H1 (cell line): Measurements from ENCODE around the gene HOXD10. TPM values are rescaled to one million over a fixed set of nuclear protein-coding genes. Genes with fewer than 3 reads are reported as not detected.

Source experiments
- CTCF ChIA-PET: fragments of 300-600 bp; sonication (Branson Sonifier 250); formaldehyde crosslinking; loops from one replicate; lab custom pipeline; 2021; ENCODE audit not compliant: partially characterized antibody; lab: Charles Lee
- POLR2A ChIA-PET: fragments of 300-600 bp; sonication (Branson Sonifier 250); formaldehyde crosslinking; loops from one replicate; lab custom pipeline; 2021; ENCODE audit warnings: inconsistent platforms; ENCODE audit not compliant: partially characterized antibody; lab: Charles Lee
- DNase-seq, 2 experiments: peaks; one replicate each; pipeline versions ENCODE4 v3.0.0 to v3.0.0-alpha.2; 2010 to 2022; ENCODE audit warnings: low spot score in 2 of 2, low read depth in 1 of 2, mixed read lengths in 1 of 2
- FAIRE-seq: peaks from 2 replicates; lab custom pipeline; 2011; peaks lifted over from hg19 to GRCh38; lab: Jason Lieb, UNC
- H2AFZ ChIP-seq: 2 replicates; pipeline ENCODE4 v1.8.1; 2012; ENCODE audit warnings: low read length, inconsistent platforms
- H2AK5ac ChIP-seq: 2 replicates; pipeline ENCODE4 v1.6.1; 2013; ENCODE audit warnings: low read depth, low read length
- H2BK120ac ChIP-seq: replicated peaks from 2 replicates; pipeline ENCODE3; 2013; ENCODE audit warnings: low read depth, low read length, inconsistent platforms
- H2BK12ac ChIP-seq: 2 replicates; pipeline ENCODE4 v1.6.1; 2013; ENCODE audit warnings: low read depth, low read length
- H2BK15ac ChIP-seq: 2 replicates; pipeline ENCODE4 v1.6.1; 2013; ENCODE audit warnings: low read length
- H2BK20ac ChIP-seq: 2 replicates; pipeline ENCODE4 v1.6.1; 2013; ENCODE audit warnings: low read length
- H2BK5ac ChIP-seq: 2 replicates; pipeline ENCODE4 v1.6.1; 2013; ENCODE audit warnings: low read depth, low read length
- H3K14ac ChIP-seq: 2 replicates; pipeline ENCODE4 v1.6.1; 2013; ENCODE audit warnings: inconsistent platforms; ENCODE audit not compliant: insufficient read length
- H3K18ac ChIP-seq: 2 replicates; pipeline ENCODE4 v1.6.1; 2013; ENCODE audit warnings: low read length; ENCODE audit errors: extremely low read depth
- H3K23ac ChIP-seq: 2 replicates; pipeline ENCODE4 v1.6.1; 2013; ENCODE audit warnings: inconsistent platforms; ENCODE audit not compliant: insufficient read length
- H3K23me2 ChIP-seq: 2 replicates; pipeline ENCODE4 v1.6.1; 2013; ENCODE audit warnings: low read depth, low read length
- H3K27ac ChIP-seq: 2 replicates; pipeline ENCODE4 v1.6.1; 2011; ENCODE audit warnings: low read depth, low read length, inconsistent platforms
- H3K27me3 ChIP-seq, 4 experiments: replicated peaks in 1 of 4; 1 replicate in 1 of 4; 2 replicates in 3 of 4; pipeline versions ENCODE4 v1.6.1 to v1.8.1; 2011 to 2013; ENCODE audit warnings: low read length in 3 of 4, mild to moderate bottlenecking in 3 of 4, inconsistent platforms in 2 of 4, mixed read lengths in 2 of 4, moderate library complexity in 1 of 4; ENCODE audit not compliant: control insufficient read depth in 3 of 4, insufficient read depth in 3 of 4; ENCODE audit errors: extremely low read depth in 1 of 4
- H3K36me3 ChIP-seq, 4 experiments: 2 replicates each; pipeline versions ENCODE4 v1.6.1 to v1.8.1; 2011 to 2013; ENCODE audit warnings: mild to moderate bottlenecking in 4 of 4, low read length in 3 of 4, moderate library complexity in 2 of 4, control low read depth in 1 of 4, inconsistent platforms in 1 of 4; ENCODE audit not compliant: insufficient read depth in 4 of 4, control insufficient read depth in 2 of 4
- H3K4ac ChIP-seq: replicated peaks from 2 replicates; pipeline ENCODE3; 2013; ENCODE audit warnings: low read length, low read depth, mixed read lengths, inconsistent platforms; ENCODE audit not compliant: insufficient read length
- H3K4me1 ChIP-seq, 4 experiments: replicated peaks in 1 of 4; 1 replicate in 1 of 4; 2 replicates in 3 of 4; pipeline versions ENCODE4 v1.6.1 to v1.8.1; 2011 to 2013; ENCODE audit warnings: low read length in 3 of 4, inconsistent platforms in 2 of 4, mixed read lengths in 1 of 4; ENCODE audit not compliant: insufficient read depth in 4 of 4, control insufficient read depth in 3 of 4
- H3K4me2 ChIP-seq, 2 experiments: 2 replicates each; pipeline versions ENCODE4 v1.6.1 to v1.8.1; 2011 to 2013; ENCODE audit warnings: low read depth in 2 of 2, low read length in 2 of 2, control low read depth in 1 of 2, inconsistent platforms in 1 of 2, mild to moderate bottlenecking in 1 of 2; ENCODE audit not compliant: insufficient read depth in 1 of 2
- H3K4me3 ChIP-seq, 4 experiments: fragments of 200-600, 300-600 bp in 1 of 4; sonication (generic), shearing (Covaris generic), sonication (Bioruptor Twin) in 1 of 4; 2 replicates each; pipeline versions ENCODE4 v1.5.1 to v1.8.1; 2011 to 2016; ENCODE audit warnings: low read length in 4 of 4, low read depth in 3 of 4, control low read depth in 2 of 4, inconsistent platforms in 2 of 4, mild to moderate bottlenecking in 2 of 4, mixed read lengths in 1 of 4, moderate library complexity in 1 of 4; ENCODE audit not compliant: insufficient read depth in 2 of 4; ENCODE audit errors: extremely low read depth in 1 of 4
- H3K56ac ChIP-seq: replicated peaks from 2 replicates; pipeline ENCODE3; 2013; ENCODE audit warnings: low read depth, mild to moderate bottlenecking, mixed read lengths, low read length, inconsistent platforms; ENCODE audit not compliant: insufficient read length
- H3K79me1 ChIP-seq: 2 replicates; pipeline ENCODE4 v1.6.1; 2013; ENCODE audit warnings: low read depth, low read length, control low read depth
- H3K79me2 ChIP-seq, 2 experiments: 2 replicates each; pipeline versions ENCODE4 v1.6.1 to v1.8.1; 2012 to 2013; ENCODE audit warnings: low read length in 2 of 2, mild to moderate bottlenecking in 2 of 2, inconsistent platforms in 1 of 2; ENCODE audit not compliant: insufficient read depth in 2 of 2, control insufficient read depth in 1 of 2
- H3K9ac ChIP-seq, 4 experiments: replicated peaks in 1 of 4; 1 replicate in 1 of 4; 2 replicates in 3 of 4; pipeline versions ENCODE4 v1.6.1 to v1.8.1; 2011 to 2013; ENCODE audit warnings: low read depth in 3 of 4, low read length in 3 of 4, control low read depth in 2 of 4, mild to moderate bottlenecking in 2 of 4, moderate library complexity in 2 of 4, inconsistent platforms in 1 of 4; ENCODE audit errors: extremely low read depth in 1 of 4
- H3K9me3 ChIP-seq, 2 experiments: 2 replicates each; pipeline versions ENCODE4 v1.6.1 to v1.8.1; 2012 to 2013; ENCODE audit warnings: mild to moderate bottlenecking in 2 of 2, moderate library complexity in 2 of 2, control low read depth in 1 of 2, inconsistent platforms in 1 of 2, low read depth in 1 of 2, low read length in 1 of 2, mixed read lengths in 1 of 2; ENCODE audit not compliant: insufficient read depth in 2 of 2
- H4K20me1 ChIP-seq, 2 experiments: replicated peaks in 1 of 2; 2 replicates each; pipeline versions ENCODE3 to v1.8.1; 2011 to 2013; ENCODE audit warnings: inconsistent platforms in 2 of 2, low read length in 2 of 2, mild to moderate bottlenecking in 1 of 2; ENCODE audit not compliant: insufficient read depth in 2 of 2, control insufficient read depth in 1 of 2
- H4K5ac ChIP-seq: 2 replicates; pipeline ENCODE4 v1.6.1; 2013; ENCODE audit warnings: low read length, low read depth, mixed read lengths, inconsistent platforms; ENCODE audit not compliant: insufficient read length
- H4K8ac ChIP-seq: 2 replicates; pipeline ENCODE4 v1.8.0; 2013; ENCODE audit warnings: mild to moderate bottlenecking, moderate library complexity, low read length, inconsistent platforms; ENCODE audit not compliant: insufficient read depth; ENCODE audit errors: extremely low read depth
- H4K91ac ChIP-seq: replicated peaks from 2 replicates; pipeline ENCODE3; 2013; ENCODE audit warnings: low read length, mixed read lengths, inconsistent platforms; ENCODE audit not compliant: insufficient read length
- ATF3 ChIP-seq: IDR thresholded peaks from 2 replicates; pipeline ENCODE4 v1.6.1; 2011; ENCODE audit warnings: low read depth, mild to moderate bottlenecking, low read length; ENCODE audit not compliant: insufficient read depth
- CBX8 ChIP-seq: fragments of 300-800, 300-1000 bp; sonication (generic); IDR thresholded peaks from 2 replicates; pipeline ENCODE4 v1.7.1; 2016; ENCODE audit warnings: low read depth, low read length, borderline replicate concordance
- EP300 ChIP-seq, 2 experiments: IDR thresholded peaks; 1 replicate in 1 of 2; 2 replicates in 1 of 2; pipeline ENCODE4 v1.6.1; 2011 to 2012; ENCODE audit warnings: low read depth in 2 of 2, low read length in 2 of 2, mild to moderate bottlenecking in 2 of 2, borderline replicate concordance in 1 of 2, inconsistent platforms in 1 of 2, moderate library complexity in 1 of 2
- HDAC2 ChIP-seq, 2 experiments: fragments of 300-600 bp in 1 of 2; sonication (generic) in 1 of 2; IDR thresholded peaks; 2 replicates each; pipeline ENCODE4 v1.6.1; 2011 to 2012; ENCODE audit warnings: low read depth in 2 of 2, low read length in 2 of 2, mild to moderate bottlenecking in 2 of 2, moderate library complexity in 2 of 2, borderline replicate concordance in 1 of 2, inconsistent platforms in 1 of 2
- NANOG ChIP-seq: IDR thresholded peaks from 2 replicates; pipeline ENCODE4 v1.6.1; 2011; ENCODE audit warnings: low read length, low read depth, mild to moderate bottlenecking, inconsistent platforms; ENCODE audit not compliant: insufficient read depth, poor library complexity, severe bottlenecking
- WGBS, 2 experiments: shearing (Covaris generic) in 1 of 2; methylation state at CpG; one replicate each; pipeline versions ENCODE4 v1.1.6 to v1.1.7; 2013 to 2015; ENCODE audit warnings: low lambda C conversion rate in 2 of 2, mixed read lengths in 2 of 2, inconsistent platforms in 1 of 2, low coverage in 1 of 2, missing lambda C conversion rate in 1 of 2; ENCODE audit not compliant: insufficient replicate concordance in 2 of 2, insufficient coverage in 1 of 2, insufficient read length in 1 of 2; ENCODE audit errors: extremely low coverage in 1 of 2, missing lambda C conversion rate in 1 of 2; 5-methylcytosine and 5-hydroxymethylcytosine counted together
- polyA plus RNA-seq, 7 experiments: library from polyadenylated mRNA; depleted of rRNA in 3 of 7; stranded (reverse) in 5 of 7; unstranded in 2 of 7; fragments of >200 nt in 5 of 7; fragments of 200-250 nt in 2 of 7; gene quantifications; 1 replicate in 5 of 7; 2 replicates in 1 of 7; 4 replicates in 1 of 7; pipeline versions ENCODE4 v1.2.1 to v1.2.3, GENCODE V29; 2011 to 2013; ENCODE audit warnings: missing spikeins in 2 of 7, mixed read lengths in 2 of 7
- total RNA-seq: library from RNA; stranded (reverse); fragmentation: NEBNext Ultra II Directional; extraction: Animal tissue kit (Norgen Biotek cat#: 25700); gene quantifications from 2 replicates; pipeline ENCODE4 v1.2.1, GENCODE V29; 2021

Gene HOXD10
- total and polyA plus RNA-seq, 2 of the 8 experiments (the other 6 are each of a cell fraction or from before 2014, with no cell fraction given), result not detected

GRCh38 chr2:176083796-176084261 lies 32.7 kb upstream of the HOXD10 start, which contains the start of gene EVX2:
EVX2 (minus strand) TSS chr2:176083962; CDS start chr2:176083776, 186 bp downstream.
- H4K20me1 ChIP-seq, result peaks cover 14 to 23% of the 10 kb centered on the region in 2 experiments
- peak within 1 kb of the TSS; percentile 45 to 50 for H3K4me2 ChIP-seq
- CTCF ChIA-PET, result interaction anchor here (0.6 to 7.8 kb wide), 10 partner anchors 8 to 718 kb away, joined by 3 to 130 read pairs (median 6); partner anchors contain the start of genes HOXD12 and HOXD13
- no peak for FAIRE-seq
- peaks cover 93 to 98% (median 96%) of the 10 kb centered on the region in 4 experiments for H3K27me3 ChIP-seq
- no peaks in the 10 kb centered on the region; a peak in 1 of 4 replicates for H3K9me3 ChIP-seq
- H2BK15ac ChIP-seq, result no peak within 1 kb of the TSS
- POLR2A ChIA-PET, result interaction anchor here (0.7 to 1.8 kb wide), 2 partner anchors 10 to 1511 kb away, joined by 3 to 7 read pairs; no protein-coding TSS in a partner anchor
- 14% methylated on average over 25 of the region's 27 CpGs; no CpG with 5 or more reads in 1 of the 2 experiments for WGBS, 2 experiments
- H3K4me3 ChIP-seq, result peak within 1 kb of the TSS in 1 of 4 experiments; percentile 52; a peak in 3 of 8 replicates
- no peak within 1 kb of the TSS for H3K4ac ChIP-seq
- peak within 1 kb of the TSS; percentile 46; the same call in 1 of the 2 replicates for H4K8ac ChIP-seq
- no peak within 1 kb of the TSS for H3K9ac ChIP-seq
- no peaks in the 10 kb centered on the region for H3K79me1 ChIP-seq
- no peak within 1 kb of the TSS for H3K23ac ChIP-seq
- no peak within 1 kb of the TSS for H3K14ac ChIP-seq
- H3K79me2 ChIP-seq, result no peaks in the 10 kb centered on the region
- H2BK20ac ChIP-seq, result no peak within 1 kb of the TSS
- H3K56ac ChIP-seq, result no peak within 1 kb of the TSS
- peaks cover 0 to 2% (median 0%) of the 10 kb centered on the region in 4 experiments; a peak in 1 of 8 replicates for H3K36me3 ChIP-seq
- H3K27ac ChIP-seq, result no peak within 1 kb of the TSS
- H2BK5ac ChIP-seq, result no peak within 1 kb of the TSS
- TF ChIP-seq EP300 (IDR thresholded peaks at IDR 0.05; ENCODE audit: borderline replicate concordance in 1 of 2, low read depth in 2 of 2, low read length in 2 of 2) (no peak), NANOG (no peak), HDAC2 (IDR thresholded peaks at IDR 0.05; ENCODE audit: borderline replicate concordance in 1 of 2, low read depth in 2 of 2, low read length in 2 of 2) (no peak), CBX8 (peak; percentile 83; the same call in 1 of the 2 replicates), ATF3 (no peak)
- no peak within 1 kb of the TSS for H3K18ac ChIP-seq
- H3K23me2 ChIP-seq, result peaks cover 9% of the 10 kb centered on the region; the same call in 1 of the 2 replicates
- no peak within 1 kb of the TSS for H4K91ac ChIP-seq
- H4K5ac ChIP-seq, result no peak within 1 kb of the TSS
- no peak within 1 kb of the TSS for H2AK5ac ChIP-seq
- H3K4me1 ChIP-seq, result peaks cover 0 to 31% (median 11%) of the 10 kb centered on the region in 4 experiments; a peak in 5 of 7 replicates
- no peak within 1 kb of the TSS for H2AFZ ChIP-seq
- DNase-seq, result peak in 1 of 2 experiments; percentile 48
- H2BK120ac ChIP-seq, result no peak within 1 kb of the TSS
- peak within 1 kb of the TSS; percentile 87; the same call in 1 of the 2 replicates for H2BK12ac ChIP-seq
